Loucy (cell line): Measurements from ENCODE around the gene YAP1.

Experiments
- H2AFZ ChIP-seq: fragments of 200-600 bp; sonication (generic); 2 replicates; pipeline ENCODE4 v1.6.0; 2016; ENCODE audit warnings: antibody characterized with exemption, mild to moderate bottlenecking, low read length, moderate library complexity
- H3F3A ChIP-seq: fragments of 200-600 bp; 2 replicates; pipeline ENCODE4 v1.6.0; 2016; ENCODE audit warnings: antibody characterized with exemption, low read depth, mild to moderate bottlenecking
- H3K27me3 ChIP-seq: fragments of 200-600 bp; sonication (generic); 2 replicates; pipeline ENCODE4 v1.6.1; 2014; ENCODE audit warnings: low read length, mild to moderate bottlenecking; ENCODE audit not compliant: insufficient read depth, poor library complexity, severe bottlenecking
- H3K36me3 ChIP-seq: fragments of 200-600 bp; sonication (generic); 2 replicates; pipeline ENCODE4 v1.6.1; 2016; ENCODE audit warnings: low read length; ENCODE audit not compliant: insufficient read depth
- H3K4me1 ChIP-seq: fragments of 200-600 bp; sonication (generic); 2 replicates; pipeline ENCODE4 v1.5.1; 2014; ENCODE audit warnings: low read length, mild to moderate bottlenecking; ENCODE audit not compliant: insufficient read depth, poor library complexity, severe bottlenecking
- H3K4me2 ChIP-seq: fragments of 200-600 bp; sonication (generic); 2 replicates; pipeline ENCODE4 v1.6.0; 2014; ENCODE audit warnings: antibody characterized with exemption, low read length, low read depth, mild to moderate bottlenecking; ENCODE audit not compliant: poor library complexity, severe bottlenecking
- H3K4me3 ChIP-seq: fragments of 200-600 bp; sonication (generic); 2 replicates; pipeline ENCODE4 v1.5.1; 2014; ENCODE audit warnings: low read length, mild to moderate bottlenecking, mixed read lengths; ENCODE audit not compliant: poor library complexity, severe bottlenecking
- H3K79me2 ChIP-seq: fragments of 200-600 bp; sonication (generic); 2 replicates; pipeline ENCODE4 v1.6.1; 2014; ENCODE audit warnings: low read length; ENCODE audit not compliant: insufficient read depth
- H3K9ac ChIP-seq: fragments of 200-600 bp; sonication (generic); 2 replicates; pipeline ENCODE4 v1.6.0; 2014; ENCODE audit warnings: mild to moderate bottlenecking, low read depth, low read length, moderate library complexity; ENCODE audit not compliant: poor library complexity, severe bottlenecking
- H3K9me2 ChIP-seq: fragments of 200-600 bp; sonication (generic); replicated peaks from 2 replicates; pipeline ENCODE4 v1.6.1; 2016; ENCODE audit warnings: low read depth, low read length, mixed read lengths
- H3K9me3 ChIP-seq: fragments of 200-600 bp; sonication (generic); 2 replicates; pipeline ENCODE4 v1.6.1; 2014; ENCODE audit warnings: mild to moderate bottlenecking, antibody characterized with exemption, low read length, low read depth; ENCODE audit not compliant: insufficient read depth
- H4K20me1 ChIP-seq: fragments of 200-600 bp; sonication (generic); 2 replicates; pipeline ENCODE4 v1.6.0; 2014; ENCODE audit warnings: antibody characterized with exemption, low read length, mild to moderate bottlenecking; ENCODE audit not compliant: insufficient read depth, poor library complexity, severe bottlenecking
- CTCF ChIP-seq: fragments of 200-600 bp; sonication (generic); conservative IDR thresholded peaks from 2 replicates; pipeline ENCODE4 v1.5.1; 2014; ENCODE audit warnings: mild to moderate bottlenecking, antibody characterized with exemption, low read length
- EZH2phosphoT487 ChIP-seq: fragments of 200-600 bp; IDR thresholded peaks from 2 replicates; pipeline ENCODE4 v1.6.1; 2018; ENCODE audit warnings: antibody characterized with exemption, mild to moderate bottlenecking, moderate library complexity, borderline replicate concordance

Gene YAP1

GRCh38 chr11:102111787-102112508 lies 1.7 kb downstream of the YAP1 start:
- Histone ChIP-seq H3K79me2 (no peaks in the 10 kb centered on the region), H3K9ac (no peak overlapping the region), H3K9me2 (no peaks in the 10 kb centered on the region), H2AFZ (no peak overlapping the region), H3K4me1 (no peaks in the 10 kb centered on the region), H3K9me3 (no peaks in the 10 kb centered on the region), H3F3A (no peaks in the 10 kb centered on the region), H3K4me3 (no peak overlapping the region), H3K36me3 (no peaks in the 10 kb centered on the region), H3K27me3 (peaks cover 45% of the 10 kb centered on the region), H4K20me1 (no peaks in the 10 kb centered on the region), H3K4me2 (no peak overlapping the region)
- no peak for TF ChIP-seq CTCF
- no peak for TF ChIP-seq EZH2phosphoT487

GRCh38 chr11:102112509-102112821 lies 2.2 kb downstream of the YAP1 start:
- H2AFZ ChIP-seq: no peak overlapping the region
- no peak overlapping the region for H3K4me2 ChIP-seq
- TF ChIP-seq EZH2phosphoT487 (no peak), CTCF (no peak)
- H3F3A ChIP-seq: no peaks in the 10 kb centered on the region
- H3K27me3 ChIP-seq: peaks cover 50% of the 10 kb centered on the region
- no peaks in the 10 kb centered on the region for H4K20me1 ChIP-seq
- no peaks in the 10 kb centered on the region for H3K79me2 ChIP-seq
- H3K9me2 ChIP-seq: no peaks in the 10 kb centered on the region
- no peaks in the 10 kb centered on the region for H3K36me3 ChIP-seq
- H3K4me1 ChIP-seq: no peaks in the 10 kb centered on the region
- H3K9me3 ChIP-seq: no peaks in the 10 kb centered on the region
- H3K9ac ChIP-seq: no peak overlapping the region
- no peak overlapping the region for H3K4me3 ChIP-seq

- H3K27me3 ChIP-seq: peaks cover 58% of the 10 kb centered on the region
- H3K9me2 ChIP-seq: no peaks in the 10 kb centered on the region
- H3K4me1 ChIP-seq: no peaks in the 10 kb centered on the region
- no peaks in the 10 kb centered on the region for H3K9me3 ChIP-seq
- no peaks in the 10 kb centered on the region for H3K79me2 ChIP-seq
- H4K20me1 ChIP-seq: no peaks in the 10 kb centered on the region
- no peak overlapping the region for H3K9ac ChIP-seq
- H3F3A ChIP-seq: no peaks in the 10 kb centered on the region
- TF ChIP-seq CTCF: no peak
- TF ChIP-seq EZH2phosphoT487: no peak
- H3K36me3 ChIP-seq: no peaks in the 10 kb centered on the region
- no peak overlapping the region for H3K4me3 ChIP-seq
- H3K4me2 ChIP-seq: no peak overlapping the region
- H2AFZ ChIP-seq: no peak overlapping the region
Measured at GRCh38 chr11:102114032-102114431, 3.8 kb downstream of the YAP1 start.
